CD4-positive, alpha-beta T cell treated with Interleukin-6 at 100 ng/mL for 8 hours (primary cell): ENCODE measurements around the gene INPP4A.
A peak's percentile ranks its signal among the peaks of the same experiment; 100 is the strongest.

Experiments
- DNase-seq: peaks from one replicate; pipeline ENCODE4 v3.0.0-alpha.2; 2020; ENCODE audit warnings: mixed read lengths, low spot score

The INPP4A gene

GRCh38 chr2:98637401-98638147 lies 192.9 kb downstream of the INPP4A start:
- DNase-seq: peak; percentile 59

GRCh38 chr2:98643496-98644100 lies 198.9 kb downstream of the INPP4A start:
- DNase-seq: no peak
